ENCODE data around the gene MLLT3. TPM values are rescaled to one million over a fixed set of nuclear protein-coding genes. Genes with fewer than 3 reads are reported as not detected.

Gene MLLT3
- total and polyA plus RNA-seq, 2 donors (not counting 3 experiments of a cell fraction or from before 2014, with no cell fraction given), result 6.1 to 10.0 TPM

DNA sequence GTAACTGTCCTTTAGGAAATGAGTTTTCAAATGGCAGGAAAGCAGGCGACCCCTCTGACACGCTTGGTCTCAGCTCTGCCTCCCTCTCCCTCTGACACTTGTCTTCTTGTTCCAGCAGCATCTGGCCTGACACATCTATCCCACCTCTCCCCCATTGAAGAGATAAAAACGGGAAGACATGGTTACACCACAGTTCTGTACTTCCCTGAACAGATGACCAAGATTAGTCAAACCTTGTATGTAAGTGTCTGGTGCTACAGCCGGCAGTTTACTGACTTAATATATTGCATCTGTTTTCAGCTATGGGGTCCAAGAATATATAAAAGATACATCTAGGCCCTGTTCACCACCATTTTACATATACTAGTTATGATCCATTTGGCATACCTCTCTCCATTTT, 29.6 kb upstream of the MLLT3 start:
- POLR2A ChIA-PET, result no interaction called here
- Histone ChIP-seq H3K9me1 (replicated peaks; ENCODE audit: control insufficient read depth, extremely low read depth, insufficient read depth, low read length) (no peaks in the 10 kb centered on the region), H3K4me2 (ENCODE audit: insufficient read depth, low read length) (no peak overlapping the region), H3K9me3 (replicated peaks; ENCODE audit: control insufficient read depth, insufficient read depth, low read length) (no peaks in the 10 kb centered on the region), H3K27ac (ENCODE audit: insufficient read depth, low read depth, low read length) (no peak overlapping the region), H4K20me1 (replicated peaks; ENCODE audit: control insufficient read depth, extremely low read depth, insufficient read depth, low read length) (no peaks in the 10 kb centered on the region), H2AFZ (ENCODE audit: low read depth, low read length) (no peak overlapping the region), H3K4me3 (replicated peaks in 1 of 3; ENCODE audit: insufficient read depth in 1 of 3, low read depth in 1 of 3, low read length in 3 of 3) (no peak overlapping the region), H3K36me3 (ENCODE audit: control insufficient read depth in 2 of 2, extremely low read depth in 1 of 2, insufficient read depth in 2 of 2, low read length in 2 of 2) (no peaks in the 10 kb centered on the region), H3K27me3 (ENCODE audit: control insufficient read depth in 2 of 2, insufficient read depth in 2 of 2, low read length in 2 of 2) (peaks cover 0 to 2% of the 10 kb centered on the region in 2 experiments), H3K79me2 (ENCODE audit: control insufficient read depth, insufficient read depth, low read length) (no peaks in the 10 kb centered on the region), H3K9ac (replicated peaks; ENCODE audit: extremely low read depth, insufficient read depth, low read length) (no peak overlapping the region), H3K4me1 (ENCODE audit: control insufficient read depth, extremely low read depth, insufficient read depth, low read length) (no peaks in the 10 kb centered on the region)
- dilution Hi-C loops (cut with MboI; ENCODE audit: extremely low pct_ligation_motif_present, low sequenced_read_pairs) (no loop called here), intact Hi-C loops (cut with micrococcal nuclease) (no loop called here)
- TF ChIP-seq POLR2A (IDR thresholded peaks at IDR 0.05; ENCODE audit: low read depth, low read length) (no peak), MYC (IDR thresholded peaks at IDR 0.05; ENCODE audit: low read depth, low read length) (no peak), POLR2AphosphoS5 (IDR thresholded peaks at IDR 0.05; ENCODE audit: insufficient read depth, low read depth, low read length) (no peak), FOS (IDR thresholded peaks at IDR 0.05; ENCODE audit: borderline replicate concordance, insufficient read depth, low read length) (no peak), GATA2 (IDR thresholded peaks at IDR 0.05; ENCODE audit: insufficient read depth, insufficient read length, low read depth, low read length) (no peak), EZH2 (IDR thresholded peaks at IDR 0.05; ENCODE audit: borderline replicate concordance, low read depth, low read length, severe bottlenecking) (no peak), JUN (IDR thresholded peaks at IDR 0.05; ENCODE audit: borderline replicate concordance, insufficient read depth, insufficient read length, low read depth) (no peak)
- TF ChIP-seq, protein P1, sequence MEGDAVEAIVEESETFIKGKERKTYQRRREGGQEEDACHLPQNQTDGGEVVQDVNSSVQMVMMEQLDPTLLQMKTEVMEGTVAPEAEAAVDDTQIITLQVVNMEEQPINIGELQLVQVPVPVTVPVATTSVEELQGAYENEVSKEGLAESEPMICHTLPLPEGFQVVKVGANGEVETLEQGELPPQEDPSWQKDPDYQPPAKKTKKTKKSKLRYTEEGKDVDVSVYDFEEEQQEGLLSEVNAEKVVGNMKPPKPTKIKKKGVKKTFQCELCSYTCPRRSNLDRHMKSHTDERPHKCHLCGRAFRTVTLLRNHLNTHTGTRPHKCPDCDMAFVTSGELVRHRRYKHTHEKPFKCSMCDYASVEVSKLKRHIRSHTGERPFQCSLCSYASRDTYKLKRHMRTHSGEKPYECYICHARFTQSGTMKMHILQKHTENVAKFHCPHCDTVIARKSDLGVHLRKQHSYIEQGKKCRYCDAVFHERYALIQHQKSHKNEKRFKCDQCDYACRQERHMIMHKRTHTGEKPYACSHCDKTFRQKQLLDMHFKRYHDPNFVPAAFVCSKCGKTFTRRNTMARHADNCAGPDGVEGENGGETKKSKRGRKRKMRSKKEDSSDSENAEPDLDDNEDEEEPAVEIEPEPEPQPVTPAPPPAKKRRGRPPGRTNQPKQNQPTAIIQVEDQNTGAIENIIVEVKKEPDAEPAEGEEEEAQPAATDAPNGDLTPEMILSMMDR (IDR thresholded peaks at IDR 0.05; ENCODE audit: extremely low read depth in 1 of 2, insufficient read depth in 1 of 2, low read depth in 1 of 2, low read length in 2 of 2), result no peak
- TF ChIP-seq, protein P2, sequence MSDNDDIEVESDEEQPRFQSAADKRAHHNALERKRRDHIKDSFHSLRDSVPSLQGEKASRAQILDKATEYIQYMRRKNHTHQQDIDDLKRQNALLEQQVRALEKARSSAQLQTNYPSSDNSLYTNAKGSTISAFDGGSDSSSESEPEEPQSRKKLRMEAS (IDR thresholded peaks at IDR 0.05; ENCODE audit: insufficient read depth, insufficient read length), result no peak
- BruUV-seq (replicated peaks), result no TSS peak
- no peak for DNase-seq (ENCODE audit: low read depth, low spot score)
- CTCF ChIA-PET, result interaction anchor here (0.8 to 1.0 kb wide), 2 partner anchors 22 to 27 kb away, joined by 3 read pairs; no protein-coding TSS in a partner anchor
- FAIRE-seq, result no peak

All from endothelial cell of umbilical vein (primary cell).